ENCODE measurements around the gene GRIN2A.

DNA sequence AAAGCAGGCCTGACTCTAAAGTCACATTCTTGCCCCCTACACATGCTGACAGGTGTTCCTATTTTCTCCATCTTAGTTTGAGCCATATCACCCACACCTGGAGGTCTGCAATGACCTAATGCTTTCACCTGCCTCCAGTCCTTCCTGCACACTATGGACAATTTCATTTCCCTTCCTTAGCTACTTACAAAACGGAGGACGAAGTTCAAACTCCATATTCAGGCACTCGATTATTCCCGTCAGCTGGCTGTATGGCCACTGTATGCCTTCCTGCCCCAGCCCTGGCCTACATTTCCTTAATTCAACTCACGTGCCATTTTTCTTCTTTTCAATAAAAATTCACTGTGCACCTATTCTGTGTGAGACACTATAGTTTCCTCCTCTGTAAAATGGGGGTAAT is 44.9 kb downstream of the GRIN2A start:
- TF ChIP-seq, protein P1, sequence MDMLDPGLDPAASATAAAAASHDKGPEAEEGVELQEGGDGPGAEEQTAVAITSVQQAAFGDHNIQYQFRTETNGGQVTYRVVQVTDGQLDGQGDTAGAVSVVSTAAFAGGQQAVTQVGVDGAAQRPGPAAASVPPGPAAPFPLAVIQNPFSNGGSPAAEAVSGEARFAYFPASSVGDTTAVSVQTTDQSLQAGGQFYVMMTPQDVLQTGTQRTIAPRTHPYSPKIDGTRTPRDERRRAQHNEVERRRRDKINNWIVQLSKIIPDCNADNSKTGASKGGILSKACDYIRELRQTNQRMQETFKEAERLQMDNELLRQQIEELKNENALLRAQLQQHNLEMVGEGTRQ (IDR thresholded peaks at IDR 0.05; ENCODE audit: low read length): no peak
- TF ChIP-seq FOSL1 (IDR thresholded peaks at IDR 0.05; ENCODE audit: insufficient read depth, low read depth, low read length) (no peak), HDAC6 (IDR thresholded peaks at IDR 0.05; ENCODE audit: low read depth, low read length) (no peak), MAFK (IDR thresholded peaks at IDR 0.05; ENCODE audit: low read depth, low read length) (no peak), KDM1A (IDR thresholded peaks at IDR 0.05; ENCODE audit: borderline replicate concordance, low read length) (no peak), JUND (IDR thresholded peaks at IDR 0.05; ENCODE audit: low read length) (no peak), POLR2A (IDR thresholded peaks at IDR 0.05; ENCODE audit: control extremely low read depth in 1 of 2, low read depth in 2 of 2, low read length in 2 of 2) (no peak), POLR2AphosphoS5 (IDR thresholded peaks at IDR 0.05; ENCODE audit: low read depth, low read length) (no peak)
- TF ChIP-seq, protein P2, sequence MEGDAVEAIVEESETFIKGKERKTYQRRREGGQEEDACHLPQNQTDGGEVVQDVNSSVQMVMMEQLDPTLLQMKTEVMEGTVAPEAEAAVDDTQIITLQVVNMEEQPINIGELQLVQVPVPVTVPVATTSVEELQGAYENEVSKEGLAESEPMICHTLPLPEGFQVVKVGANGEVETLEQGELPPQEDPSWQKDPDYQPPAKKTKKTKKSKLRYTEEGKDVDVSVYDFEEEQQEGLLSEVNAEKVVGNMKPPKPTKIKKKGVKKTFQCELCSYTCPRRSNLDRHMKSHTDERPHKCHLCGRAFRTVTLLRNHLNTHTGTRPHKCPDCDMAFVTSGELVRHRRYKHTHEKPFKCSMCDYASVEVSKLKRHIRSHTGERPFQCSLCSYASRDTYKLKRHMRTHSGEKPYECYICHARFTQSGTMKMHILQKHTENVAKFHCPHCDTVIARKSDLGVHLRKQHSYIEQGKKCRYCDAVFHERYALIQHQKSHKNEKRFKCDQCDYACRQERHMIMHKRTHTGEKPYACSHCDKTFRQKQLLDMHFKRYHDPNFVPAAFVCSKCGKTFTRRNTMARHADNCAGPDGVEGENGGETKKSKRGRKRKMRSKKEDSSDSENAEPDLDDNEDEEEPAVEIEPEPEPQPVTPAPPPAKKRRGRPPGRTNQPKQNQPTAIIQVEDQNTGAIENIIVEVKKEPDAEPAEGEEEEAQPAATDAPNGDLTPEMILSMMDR (IDR thresholded peaks at IDR 0.05; ENCODE audit: control extremely low read depth in 1 of 3, insufficient read depth in 1 of 3, low read depth in 1 of 3, low read length in 3 of 3): no peak
